Spinal cord (tissue), 10 donors: ENCODE results near the gene RORB. TPM values are rescaled to one million over a fixed set of nuclear protein-coding genes. Genes with fewer than 3 reads are reported as not detected.

Experiments
- DNase-seq, 6 donors: peaks; one replicate each; pipeline versions ENCODE4 v3.0.0 to v3.0.0-alpha.2; 2013 to 2015; ENCODE audit warnings: low spot score in 6 of 6, low read depth in 4 of 6
- H3K27ac ChIP-seq: one replicate; pipeline ENCODE4 v1.5.1; 2013; ENCODE audit warnings: low read depth, low read length, control low read depth
- H3K27me3 ChIP-seq: one replicate; pipeline ENCODE4 v1.6.1; 2013; ENCODE audit warnings: low read length; ENCODE audit not compliant: control insufficient read depth, insufficient read depth
- H3K36me3 ChIP-seq: one replicate; pipeline ENCODE4 v1.6.1; 2013; ENCODE audit warnings: low read length; ENCODE audit not compliant: control insufficient read depth, insufficient read depth
- H3K4me1 ChIP-seq: one replicate; pipeline ENCODE4 v1.6.1; 2013; ENCODE audit warnings: low read length; ENCODE audit not compliant: control insufficient read depth, insufficient read depth
- H3K4me3 ChIP-seq: one replicate; pipeline ENCODE4 v1.5.1; 2013; ENCODE audit warnings: low read depth, low read length, control low read depth
- H3K9me3 ChIP-seq: one replicate; pipeline ENCODE4 v1.6.1; 2013; ENCODE audit warnings: low read length; ENCODE audit not compliant: control insufficient read depth, insufficient read depth
- WGBS: methylation state at CpG from one replicate; pipeline ENCODE4 v1.1.5; 2013; ENCODE audit warnings: missing lambda C conversion rate; ENCODE audit not compliant: insufficient coverage; 5-methylcytosine and 5-hydroxymethylcytosine counted together
- polyA plus RNA-seq, 2 donors: library from polyadenylated mRNA; unstranded; fragments of 120-200 nt; gene quantifications; one replicate each; pipeline ENCODE4 v1.2.1, GENCODE V29; 2013; ENCODE audit not compliant: insufficient read length in 2 of 2
- total RNA-seq, 2 donors: library from RNA; depleted of rRNA in 1 of 2; stranded (reverse); fragments of 120-200 nt in 1 of 2; fragments of >200 nt in 1 of 2; gene quantifications; one replicate each; pipeline versions ENCODE4 v1.2.3 to v1.2.4, GENCODE V29; 2013 to 2014
- donor health status: healthy.

RORB gene
- total and polyA plus RNA-seq, 4 donors: 4.3 to 18.9 (median 10.8) TPM

DNA sequence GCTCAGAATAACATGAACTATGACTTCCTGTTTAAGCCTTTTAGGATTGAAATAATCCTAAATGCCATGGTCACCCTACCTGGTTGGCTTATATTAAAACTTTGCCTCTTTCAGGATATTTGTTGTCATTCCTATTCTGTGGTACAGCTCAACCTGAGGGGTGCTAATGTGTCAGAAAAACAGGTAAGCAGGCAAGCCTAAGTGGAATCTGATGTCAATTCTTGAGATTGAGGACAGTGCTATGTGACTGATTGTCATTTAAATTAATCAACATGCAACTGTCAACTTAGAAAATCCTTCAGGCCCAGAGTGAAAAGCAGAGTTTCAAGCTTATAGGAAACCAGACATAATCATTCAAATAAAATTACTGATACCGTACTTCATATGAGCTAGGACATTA is 2.6 kb upstream of the RORB start:
- DNase-seq: no peak
- no peaks in the 10 kb centered on the region for H3K9me3 ChIP-seq
- no peak overlapping the region for H3K27ac ChIP-seq
- no peaks in the 10 kb centered on the region for H3K36me3 ChIP-seq
- peaks cover 21% of the 10 kb centered on the region for H3K4me1 ChIP-seq
- no CpG with 5 or more reads among the region's 1 CpG for WGBS
- H3K4me3 ChIP-seq: no peak overlapping the region
- H3K27me3 ChIP-seq: peaks cover 23% of the 10 kb centered on the region

DNA sequence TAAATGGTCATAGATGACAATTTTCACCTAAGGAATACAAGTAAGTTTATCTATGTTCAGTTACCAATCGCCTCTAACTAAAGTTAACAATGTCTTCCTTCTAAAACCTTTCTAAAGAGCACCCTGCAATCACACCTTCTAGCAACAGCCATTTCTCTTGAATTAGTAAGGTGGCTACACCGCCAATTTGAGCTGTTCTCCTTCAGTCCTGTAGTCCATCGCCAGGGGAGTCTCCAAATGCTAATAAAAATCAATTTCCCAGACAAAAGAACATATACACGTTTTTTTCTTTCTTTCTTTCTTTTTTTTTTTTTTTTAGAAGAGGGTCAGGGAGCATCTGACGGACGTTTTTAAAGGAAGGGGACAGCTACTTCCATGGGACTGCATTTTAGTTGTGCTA is 729 bp upstream of the RORB start:
- H3K4me1 ChIP-seq: peaks cover 36% of the 10 kb centered on the region
- peaks cover 42% of the 10 kb centered on the region for H3K27me3 ChIP-seq
- H3K36me3 ChIP-seq: no peaks in the 10 kb centered on the region
- WGBS: no CpG with 5 or more reads among the region's 6 CpGs
- peak overlapping the region; percentile 71 for H3K4me3 ChIP-seq
- no peak overlapping the region for H3K27ac ChIP-seq
- no peaks in the 10 kb centered on the region for H3K9me3 ChIP-seq
- DNase-seq: peak in 1 of 6 donors; percentile 29

DNA sequence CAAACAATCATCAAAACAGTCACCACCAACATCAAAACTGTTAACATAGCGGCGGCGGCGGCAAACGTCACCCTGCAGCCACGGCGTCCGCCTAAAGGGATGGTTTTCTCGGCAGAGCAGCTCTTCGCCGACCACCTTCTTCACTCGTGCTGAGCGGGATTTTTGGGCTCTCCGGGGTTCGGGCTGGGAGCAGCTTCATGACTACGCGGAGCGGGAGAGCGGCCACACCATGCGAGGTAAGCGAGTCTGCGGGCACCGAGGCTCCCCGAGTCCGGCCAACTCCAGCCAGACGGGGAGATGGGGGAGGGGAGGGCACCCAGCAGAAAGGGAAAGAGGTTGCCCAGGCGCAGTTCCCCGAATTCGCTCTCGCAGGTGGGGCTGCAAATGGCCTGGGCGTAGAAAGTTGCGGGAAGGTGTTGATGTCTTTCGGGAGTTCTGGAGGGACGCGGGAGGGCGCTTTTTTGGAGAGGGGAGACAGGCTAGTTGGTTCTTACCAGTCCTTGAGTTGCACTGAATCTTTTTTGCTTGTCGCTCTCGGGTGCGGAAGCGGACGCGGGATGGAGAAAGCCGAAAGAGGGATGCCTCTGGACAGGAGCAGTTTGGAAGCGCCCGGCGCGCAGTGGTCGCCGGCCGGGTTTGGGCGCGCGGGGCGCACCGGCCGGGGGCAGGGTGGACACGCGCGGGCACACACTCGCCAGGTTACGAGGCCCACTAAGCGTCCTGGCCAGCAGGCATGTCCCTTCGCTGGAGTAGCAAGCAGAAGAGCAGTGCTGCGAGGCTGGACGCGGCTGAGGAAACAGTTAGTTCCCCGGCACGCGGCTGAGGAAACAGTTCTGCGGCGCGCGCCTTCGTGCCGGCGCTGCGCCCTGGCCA is 849 bp downstream of the RORB start:
- Histone ChIP-seq H3K4me1 (peaks cover 36% of the 10 kb centered on the region), H3K27ac (peak overlapping the region; percentile 69), H3K9me3 (no peaks in the 10 kb centered on the region), H3K36me3 (no peaks in the 10 kb centered on the region), H3K27me3 (peaks cover 44% of the 10 kb centered on the region), H3K4me3 (peak overlapping the region; percentile 71)
- peak in 3 of 6 donors; percentile 22 to 76 (median 67) for DNase-seq
- under 1% methylated on average over 77 of the region's 77 CpGs for WGBS

DNA sequence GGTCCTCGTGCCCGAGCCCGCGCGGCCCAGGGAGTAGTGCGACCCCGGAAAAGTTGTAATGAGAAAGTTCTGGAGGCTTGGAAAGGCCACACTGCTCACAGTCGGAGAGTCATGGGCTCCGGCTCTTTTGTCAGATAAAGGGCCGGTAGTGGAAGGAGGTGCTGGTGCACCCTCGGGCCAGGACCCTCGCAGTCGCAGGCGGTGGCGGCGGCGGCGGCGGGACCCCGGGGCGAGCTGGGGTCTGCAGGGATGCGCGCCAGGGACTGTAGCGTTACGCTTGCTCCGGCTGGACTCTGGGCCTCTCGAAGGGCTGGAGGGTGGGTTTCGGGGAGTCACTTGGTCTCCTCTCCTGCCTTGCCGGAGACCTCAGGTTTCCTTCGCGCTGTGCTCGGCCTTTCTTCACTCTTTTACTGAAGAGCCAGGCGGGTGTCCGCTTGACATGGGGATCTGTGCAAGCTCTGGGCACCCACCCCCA is 1.5 kb downstream of the RORB start:
- H3K27me3 ChIP-seq: peaks cover 44% of the 10 kb centered on the region
- no peaks in the 10 kb centered on the region for H3K36me3 ChIP-seq
- H3K4me3 ChIP-seq: peak overlapping the region; percentile 71
- DNase-seq: peak in 1 of 6 donors; percentile 50
- H3K9me3 ChIP-seq: no peaks in the 10 kb centered on the region
- H3K27ac ChIP-seq: peak overlapping the region; percentile 0
- WGBS: under 1% methylated on average over 34 of the region's 34 CpGs
- peaks cover 36% of the 10 kb centered on the region for H3K4me1 ChIP-seq

DNA sequence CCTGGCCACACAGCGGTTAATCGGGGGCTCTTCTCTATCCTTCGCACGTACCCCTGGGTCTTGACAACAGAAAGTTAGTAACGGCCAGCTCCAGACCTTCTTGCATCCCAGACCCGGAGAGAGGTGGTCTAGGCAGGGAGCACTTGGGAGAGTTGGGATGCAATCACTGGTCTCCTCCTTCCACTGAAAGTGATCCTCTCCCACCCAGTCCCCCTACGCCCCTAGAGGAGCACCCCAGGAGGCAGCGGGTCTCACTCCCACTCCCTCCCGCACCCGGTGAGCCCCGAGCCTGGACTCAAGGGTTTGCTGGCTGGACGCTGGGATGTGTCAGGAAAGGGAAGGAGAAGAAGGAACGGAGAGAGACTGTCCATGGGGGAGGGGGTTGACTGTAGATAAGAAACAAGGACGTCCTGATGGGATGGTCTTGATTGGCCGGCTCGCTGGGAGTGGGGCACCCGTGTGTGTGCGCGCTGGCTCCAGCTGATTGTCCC is 2.0 kb downstream of the RORB start:
- Histone ChIP-seq H3K27me3 (peaks cover 44% of the 10 kb centered on the region), H3K36me3 (no peaks in the 10 kb centered on the region), H3K27ac (peak overlapping the region; percentile 0), H3K4me3 (peak overlapping the region; percentile 71), H3K9me3 (no peaks in the 10 kb centered on the region), H3K4me1 (peaks cover 36% of the 10 kb centered on the region)
- WGBS: 0% methylated on average over 7 of the region's 19 CpGs
- DNase-seq: peak in 3 of 6 donors; percentile 20 to 51 (median 42)

DNA sequence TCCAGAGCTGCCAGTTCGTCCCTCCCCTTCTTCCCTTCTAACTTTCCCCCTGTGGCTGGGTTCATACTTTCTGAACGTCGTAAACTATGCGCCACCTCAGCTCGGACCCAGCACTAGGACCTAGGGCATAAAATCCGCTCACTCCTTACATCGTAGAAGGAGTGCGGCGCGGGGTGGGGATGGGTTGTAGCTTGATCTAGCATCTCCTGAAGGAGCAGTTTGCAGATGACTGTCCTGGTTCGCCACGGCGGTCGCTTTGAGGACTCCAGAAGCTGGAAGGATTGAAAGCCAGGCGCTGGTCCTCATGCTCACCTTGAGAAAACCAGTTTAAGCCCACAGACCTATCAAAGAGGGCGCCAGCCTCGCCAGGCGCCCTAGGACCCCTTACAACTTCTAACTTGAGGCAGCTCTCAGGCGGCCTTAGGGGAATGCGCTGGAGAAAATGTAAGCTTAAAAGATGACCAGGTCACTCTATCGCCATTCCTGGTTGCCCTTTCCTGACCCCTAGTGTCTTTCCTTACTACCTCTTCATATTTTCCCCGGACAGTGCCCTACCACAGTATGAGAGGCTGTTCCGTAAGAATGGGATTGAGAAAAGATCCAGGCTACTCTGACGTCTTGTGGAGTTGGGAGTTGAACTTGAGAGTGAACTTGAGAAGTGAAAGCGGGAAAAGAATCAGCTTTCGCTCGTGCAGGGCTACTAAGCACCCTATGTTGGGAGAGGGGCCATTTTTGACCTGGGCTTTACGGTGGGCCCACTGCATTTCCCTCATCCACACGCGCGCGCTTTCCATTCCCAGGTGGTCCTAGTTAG is 2.8 kb downstream of the RORB start:
- H3K9me3 ChIP-seq: no peaks in the 10 kb centered on the region
- peak in 2 of 6 donors; percentile 15 to 26 for DNase-seq
- peaks cover 36% of the 10 kb centered on the region for H3K4me1 ChIP-seq
- H3K27ac ChIP-seq: no peak overlapping the region
- peaks cover 44% of the 10 kb centered on the region for H3K27me3 ChIP-seq
- H3K4me3 ChIP-seq: peak overlapping the region; percentile 71
- 1% methylated on average over 23 of the region's 32 CpGs for WGBS
- H3K36me3 ChIP-seq: no peaks in the 10 kb centered on the region

DNA sequence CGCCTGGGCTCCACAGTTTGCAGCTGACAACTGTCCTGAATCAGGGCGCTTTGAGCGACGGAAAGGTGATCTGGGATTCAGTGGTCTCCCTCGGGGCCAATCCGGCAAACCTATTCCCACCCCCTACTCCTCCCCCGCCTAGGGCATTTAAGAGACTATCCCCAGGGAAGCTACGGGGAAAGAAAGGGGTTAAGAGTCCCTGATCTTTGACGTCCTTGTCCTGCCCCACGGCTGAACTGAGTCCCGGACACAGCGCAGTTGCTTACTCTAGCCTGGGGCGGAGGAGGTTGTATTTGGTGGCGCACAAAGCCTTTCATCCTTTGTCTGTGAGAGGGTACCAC is 3.4 kb downstream of the RORB start:
- DNase-seq: peak in 3 of 6 donors; percentile 17 to 37 (median 27)
- 4% methylated on average over 11 of the region's 14 CpGs for WGBS
- H3K27ac ChIP-seq: no peak overlapping the region

DNA sequence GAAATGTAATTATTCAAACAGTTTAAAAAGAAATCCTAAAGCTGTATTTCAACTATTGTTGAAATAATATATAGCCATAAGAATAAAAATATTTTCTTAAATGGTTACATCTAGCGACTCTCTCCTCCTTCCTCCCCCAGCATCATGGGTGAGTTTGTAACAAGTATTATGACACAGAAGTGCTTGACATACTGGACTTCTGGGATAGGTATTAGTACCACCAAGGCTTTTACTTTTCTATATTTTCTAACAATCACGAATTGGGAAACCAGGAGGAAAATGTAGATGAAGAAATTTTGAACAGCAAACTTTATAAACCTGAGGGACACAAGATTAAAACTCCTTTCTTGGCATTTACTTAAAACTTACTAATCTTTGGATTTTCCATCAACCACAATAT is 4.4 kb downstream of the RORB start:
- Histone ChIP-seq H3K27me3 (peaks cover 41% of the 10 kb centered on the region), H3K36me3 (no peaks in the 10 kb centered on the region), H3K27ac (no peak overlapping the region), H3K4me1 (peaks cover 36% of the 10 kb centered on the region), H3K4me3 (no peak overlapping the region), H3K9me3 (no peaks in the 10 kb centered on the region)
- no peak for DNase-seq
- WGBS: no CpG with 5 or more reads among the region's 2 CpGs

More for the DNA sequence above, 3.4 kb downstream of the RORB start:
- Histone ChIP-seq H3K4me3 (peak overlapping the region; percentile 71), H3K36me3 (no peaks in the 10 kb centered on the region), H3K27me3 (peaks cover 44% of the 10 kb centered on the region), H3K9me3 (no peaks in the 10 kb centered on the region), H3K4me1 (peaks cover 36% of the 10 kb centered on the region)

DNA sequence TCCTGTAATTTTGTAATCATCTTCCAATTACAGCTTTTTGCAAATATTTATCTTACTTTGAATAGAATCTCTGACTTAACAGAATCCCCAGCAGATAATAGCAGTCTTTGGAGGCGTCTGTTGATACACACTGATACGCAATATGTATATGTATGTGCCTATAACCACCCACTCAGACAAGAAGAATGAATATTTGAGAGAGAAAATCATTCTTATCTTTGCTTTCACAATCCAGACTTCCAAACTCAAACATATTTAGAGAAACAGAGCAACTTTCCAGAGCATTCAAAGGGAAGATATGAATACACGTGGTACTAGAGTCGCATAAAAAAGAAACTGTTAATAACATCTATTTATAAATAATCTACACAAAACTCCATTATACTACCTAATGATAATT is 6.1 kb downstream of the RORB start:
- no peak for DNase-seq
- peaks cover 26% of the 10 kb centered on the region for H3K4me1 ChIP-seq
- no CpG with 5 or more reads among the region's 4 CpGs for WGBS
- H3K27ac ChIP-seq: no peak overlapping the region
- no peaks in the 10 kb centered on the region for H3K36me3 ChIP-seq
- peaks cover 32% of the 10 kb centered on the region for H3K27me3 ChIP-seq
- no peak overlapping the region for H3K4me3 ChIP-seq
- no peaks in the 10 kb centered on the region for H3K9me3 ChIP-seq
